ENCODE measurements around the gene COL1A1. TPM values are rescaled to one million over a fixed set of nuclear protein-coding genes. Genes with fewer than 3 reads are reported as not detected.
A peak's percentile ranks its signal among the peaks of the same experiment; 100 is the strongest.

COL1A1 gene
- polyA plus RNA-seq, 12 donors = 2,279 to 10,060 (median 4,381) TPM

DNA sequence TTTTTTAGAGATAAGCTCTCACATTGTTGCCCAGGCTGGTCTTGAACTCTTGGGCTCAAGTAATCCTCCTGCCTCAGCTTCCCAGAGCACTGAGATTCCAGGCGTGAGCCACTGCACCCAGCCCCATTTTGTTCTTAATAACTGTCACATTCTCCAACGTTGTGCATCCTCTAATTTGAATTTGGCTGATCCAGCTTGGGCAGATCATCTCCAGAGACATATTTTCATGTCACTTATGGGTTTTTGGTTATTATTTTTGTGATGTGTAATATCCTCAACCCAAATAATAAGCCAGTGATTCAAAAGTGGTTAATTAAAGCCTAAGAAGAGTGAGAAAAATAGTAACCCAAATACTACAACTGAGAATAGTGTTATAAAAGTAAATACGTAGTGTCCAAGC, 16.2 kb upstream of the COL1A1 start:
- no peak for DNase-seq

DNA sequence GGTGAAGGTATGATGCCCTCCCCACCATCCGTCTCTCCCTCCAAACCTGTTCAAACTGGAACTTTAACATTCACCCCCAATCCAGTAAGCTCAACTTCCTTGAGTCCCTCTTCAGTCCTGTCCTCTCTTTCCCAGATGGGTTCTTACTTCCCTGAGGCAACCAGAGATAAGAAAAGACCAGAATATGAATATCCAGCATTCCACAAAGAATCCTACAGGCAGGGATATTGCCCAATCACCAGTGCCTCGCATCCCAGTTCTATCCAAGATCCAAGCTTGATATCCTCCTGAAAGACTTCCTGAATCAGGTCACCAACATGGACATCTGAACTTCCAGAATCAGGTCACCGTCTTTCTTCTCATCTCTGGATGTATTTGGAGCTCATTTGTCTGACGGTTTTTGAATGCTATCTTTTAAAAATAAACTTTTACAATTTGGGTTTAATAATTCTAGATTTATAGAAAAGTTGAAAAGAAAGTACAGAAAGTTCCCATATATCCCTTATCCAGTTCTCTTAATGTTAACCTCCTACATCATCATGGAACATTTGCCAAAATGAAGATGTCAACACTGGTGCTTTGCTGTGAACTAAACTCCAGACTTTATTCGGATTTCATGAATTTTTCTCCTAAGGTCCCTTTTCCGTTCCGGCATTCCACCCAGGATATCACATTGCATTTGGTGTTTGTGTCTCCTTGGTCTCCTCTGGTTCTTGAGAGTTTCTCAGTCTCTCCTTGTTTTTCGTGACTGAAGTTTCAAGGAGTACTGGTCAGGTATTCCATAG, 13.7 kb upstream of the COL1A1 start:
- DNase-seq = no peak

DNA sequence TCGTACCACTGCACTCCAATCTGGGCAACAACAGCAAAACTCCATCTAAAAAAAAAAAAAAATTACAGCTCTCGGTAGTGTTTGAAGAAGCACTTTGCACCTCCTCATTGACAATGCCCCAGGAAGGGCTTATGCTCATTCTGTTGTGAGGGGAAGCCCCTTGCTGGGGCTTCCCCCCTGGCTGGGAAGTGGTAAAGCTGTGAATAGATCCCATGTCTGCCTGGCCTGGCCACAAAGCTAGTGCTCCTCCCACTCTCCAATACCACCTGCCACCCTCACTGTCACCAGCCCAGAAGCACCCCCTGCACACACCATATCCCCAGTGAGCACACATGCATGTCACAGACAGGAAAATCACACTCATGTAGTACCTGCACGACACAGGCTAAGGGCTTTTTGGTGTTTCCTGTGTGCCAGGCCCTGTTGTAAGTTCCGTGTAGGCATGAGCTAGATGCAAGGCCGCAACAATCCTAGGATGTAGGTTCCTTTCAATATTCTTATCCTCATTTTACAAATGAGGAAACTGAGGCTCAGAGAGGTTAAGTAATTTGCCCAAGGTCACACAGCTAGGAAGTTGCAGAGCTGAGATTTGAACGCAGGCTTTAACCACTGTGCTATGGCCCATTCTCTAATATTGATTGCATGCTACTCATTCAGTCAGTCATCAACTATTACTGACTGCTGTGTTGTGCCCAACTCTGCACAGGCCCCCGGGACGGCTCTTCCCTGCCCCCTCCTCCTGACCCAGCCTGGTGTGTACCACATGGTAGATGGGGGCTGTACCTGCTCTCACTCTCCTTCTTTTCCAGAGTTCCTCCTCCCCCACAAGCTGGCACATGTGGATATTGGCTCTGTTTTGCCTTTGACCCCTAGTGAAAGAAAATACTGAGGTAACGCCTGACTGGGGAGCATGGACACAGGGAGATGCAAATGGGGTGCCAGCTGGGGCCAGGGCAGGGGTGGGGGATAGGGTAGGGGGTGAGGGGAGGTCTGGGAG, 11.9 kb upstream of the COL1A1 start:
- no peak for DNase-seq

DNA sequence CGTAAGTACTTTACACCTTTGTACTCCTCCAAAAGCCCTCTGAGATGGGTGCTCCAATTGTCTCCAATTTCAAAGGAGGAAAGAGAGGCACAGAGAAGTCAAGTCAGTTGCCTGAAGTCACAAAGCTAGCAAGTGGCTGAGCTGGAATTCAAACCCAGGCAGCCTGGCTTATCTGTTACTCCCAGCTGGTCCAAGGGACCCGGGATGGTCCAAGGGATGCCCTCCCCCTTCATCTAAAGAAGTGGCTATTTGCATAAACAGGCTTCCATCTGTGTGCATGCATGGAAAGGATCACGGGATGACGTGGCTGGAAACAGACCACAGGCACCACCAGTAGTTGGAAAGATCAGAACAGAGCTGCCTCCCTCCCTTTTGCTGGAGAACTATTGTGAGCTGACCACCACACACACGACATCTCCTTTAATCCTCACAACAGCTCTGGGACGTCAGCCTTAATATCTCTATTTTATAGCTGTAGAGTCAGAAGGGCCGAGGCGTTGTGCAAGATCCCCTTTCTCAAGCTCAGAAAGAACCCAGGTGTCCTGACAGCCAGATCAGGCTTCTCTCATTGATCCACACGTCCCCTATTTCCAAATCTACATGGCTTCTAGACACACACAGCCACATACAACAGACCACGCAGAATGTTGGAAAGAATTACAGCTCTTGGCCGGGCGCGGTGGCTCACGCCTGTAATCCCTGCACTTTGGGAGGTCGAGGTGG, 10.9 kb upstream of the COL1A1 start:
- no peak for DNase-seq

DNA sequence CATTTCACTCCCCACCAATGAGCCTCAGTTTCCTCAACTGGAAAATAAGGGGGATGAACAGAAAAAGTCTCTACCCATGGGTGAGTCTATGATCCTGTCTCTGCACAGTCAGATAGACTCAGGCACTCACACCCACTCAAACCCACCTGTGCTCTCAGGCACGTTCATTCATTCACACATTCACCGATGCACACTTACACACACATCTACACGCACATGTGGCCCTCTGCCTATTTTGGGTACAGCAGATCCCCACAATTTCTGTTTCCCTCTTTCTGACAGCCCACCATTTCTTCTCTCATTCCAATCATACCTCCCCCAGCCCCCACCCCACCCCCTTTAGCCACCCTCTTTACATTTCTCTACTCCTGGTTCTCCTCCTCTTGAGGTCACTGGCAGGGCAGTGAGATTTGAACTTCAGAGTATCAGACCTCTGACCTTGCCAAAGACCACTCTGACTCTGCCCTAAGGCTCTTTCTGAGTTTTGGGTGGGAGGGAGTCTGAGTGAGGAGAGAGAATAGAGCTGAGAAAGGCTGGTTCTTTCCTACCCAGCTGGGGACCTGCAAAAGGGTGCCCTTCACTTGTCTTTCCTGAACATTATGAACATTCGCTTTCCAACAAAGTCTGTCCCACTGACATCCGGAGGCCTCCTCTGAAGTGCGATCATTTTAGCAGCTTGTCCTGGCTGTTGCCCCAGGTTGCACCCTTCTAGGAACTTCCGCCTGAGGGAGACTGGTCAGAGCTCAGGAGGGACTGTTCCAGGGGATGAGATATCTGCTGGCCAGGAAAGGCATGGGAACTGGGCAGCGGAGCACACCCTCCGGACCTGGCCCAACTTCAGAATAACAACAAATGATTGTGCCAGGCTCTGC, 10.1 kb upstream of the COL1A1 start:
- no peak for DNase-seq

DNA sequence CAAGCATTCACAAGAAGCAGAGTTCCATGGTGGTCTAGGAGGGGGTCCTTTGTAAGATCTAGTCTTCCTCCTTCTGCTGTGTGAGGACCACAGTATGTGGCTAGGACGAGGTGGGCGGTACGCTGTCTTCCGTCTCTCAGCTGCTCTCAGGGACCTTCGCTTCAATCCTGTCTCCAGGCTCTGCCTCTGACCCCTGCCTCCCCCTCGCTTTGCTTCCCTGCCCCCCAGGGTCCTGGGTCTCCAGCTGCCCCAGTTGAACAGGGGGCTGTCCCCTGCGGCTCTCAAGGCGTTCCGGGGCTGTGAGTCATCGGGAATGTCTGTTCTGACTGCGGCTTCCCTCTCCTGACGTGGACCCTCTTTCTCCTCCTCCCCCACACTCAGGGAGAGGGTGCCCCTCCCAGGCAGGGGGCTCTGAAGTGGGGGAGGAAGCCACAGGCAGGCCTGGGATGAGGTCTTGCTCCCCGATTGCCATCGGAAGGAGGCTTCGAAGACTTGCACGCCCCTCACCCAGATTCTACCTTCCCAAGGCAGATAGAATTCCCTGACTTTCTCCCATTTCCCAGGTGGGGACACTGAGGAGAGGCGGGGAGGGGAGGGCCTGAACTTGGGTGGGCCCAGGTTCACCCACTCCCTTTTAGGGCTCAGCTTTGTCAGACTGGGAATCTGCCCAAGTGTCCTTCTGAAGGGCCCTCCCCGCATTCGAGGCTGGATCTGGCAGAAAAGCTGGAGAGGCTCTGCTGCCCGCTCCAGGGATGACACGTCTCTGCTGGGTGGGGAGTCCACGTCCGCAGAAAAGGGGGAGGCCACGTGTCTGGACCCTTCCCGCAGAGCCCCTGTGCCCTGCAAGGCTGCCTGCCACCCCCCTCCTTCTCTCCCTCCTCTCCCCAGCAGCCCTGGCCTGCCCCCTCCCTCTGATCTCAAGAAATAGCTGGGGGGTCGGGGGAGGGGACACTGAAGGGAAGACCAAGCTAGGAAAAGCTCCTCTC, 9.1 kb upstream of the COL1A1 start:
- DNase-seq = no peak

DNA sequence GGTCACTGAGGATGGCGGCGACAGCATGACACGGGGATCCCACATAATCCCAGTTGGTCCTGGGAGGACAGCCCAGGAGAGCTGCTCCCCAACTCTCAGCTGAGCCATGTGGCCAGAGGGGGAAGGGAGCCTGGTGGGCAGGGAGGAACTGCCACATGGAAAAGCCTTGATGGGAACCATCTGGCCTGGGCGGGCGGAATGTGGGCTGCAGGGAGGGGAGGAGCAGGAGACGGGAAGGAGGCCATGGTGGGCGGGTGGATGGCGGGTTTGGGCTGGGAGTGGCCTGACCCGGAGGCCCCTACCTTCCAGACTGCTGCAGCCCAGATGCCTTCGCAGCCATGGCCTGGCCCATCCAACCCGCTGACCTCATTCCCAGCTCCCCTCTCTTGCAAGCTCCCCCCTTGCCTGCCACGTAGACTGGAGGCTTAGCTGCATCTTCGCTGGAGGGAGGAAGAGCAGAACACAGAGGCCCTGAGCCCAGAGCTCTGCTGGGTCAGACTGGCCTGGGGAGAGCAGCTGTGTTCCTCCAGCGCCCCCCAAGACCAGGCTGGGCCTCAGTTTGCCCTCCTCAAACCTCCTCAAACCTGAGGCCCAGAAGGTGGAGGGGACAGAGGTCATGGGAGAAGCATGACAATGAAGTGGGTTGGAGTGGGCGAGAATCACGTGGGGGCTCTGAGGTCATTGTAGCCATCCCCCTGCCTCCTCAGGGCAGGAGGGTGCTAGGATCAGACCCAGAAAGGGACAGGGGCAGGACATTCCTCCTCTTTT, 8.2 kb upstream of the COL1A1 start:
- DNase-seq = peak; percentile 99

DNA sequence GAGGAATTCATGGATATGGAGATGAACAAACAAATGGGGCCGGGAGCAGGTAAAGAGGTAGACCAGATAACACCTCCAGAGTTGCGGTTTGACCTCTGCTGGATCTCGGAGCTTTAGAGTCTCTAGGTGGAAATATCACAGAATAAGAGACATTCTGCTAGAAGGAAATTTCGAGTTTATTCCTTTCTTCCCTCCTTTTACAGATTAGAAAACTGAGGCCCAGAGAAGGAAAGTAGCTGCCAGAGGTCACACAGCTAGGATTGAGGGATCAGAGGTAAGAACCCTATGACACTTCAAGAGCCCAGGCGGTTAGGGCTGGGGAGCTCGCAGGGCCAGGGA, 7.7 kb upstream of the COL1A1 start:
- no peak for DNase-seq

DNA sequence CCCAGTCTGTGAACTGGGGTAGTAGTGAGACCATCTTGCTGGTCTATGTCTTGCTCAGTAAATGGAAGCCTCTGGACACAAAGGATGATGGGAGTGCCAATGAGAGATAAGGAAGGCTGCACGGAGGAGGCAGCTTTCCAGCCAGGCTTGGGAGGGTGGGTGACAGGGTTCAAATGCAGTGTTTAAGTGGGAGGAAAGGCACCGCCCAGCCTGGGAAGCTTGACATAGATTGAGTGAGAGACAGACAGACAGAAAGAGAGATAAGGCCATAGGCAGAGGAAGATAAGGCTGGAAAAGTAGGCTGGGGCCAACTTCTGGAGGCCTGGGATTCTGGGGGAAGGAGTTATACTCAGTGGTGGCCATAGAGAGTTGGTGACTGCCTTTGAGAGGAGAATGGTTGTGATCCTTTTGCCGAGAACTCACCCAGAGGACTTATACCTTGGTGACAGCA, 7.2 kb upstream of the COL1A1 start:
- DNase-seq = no peak

DNA sequence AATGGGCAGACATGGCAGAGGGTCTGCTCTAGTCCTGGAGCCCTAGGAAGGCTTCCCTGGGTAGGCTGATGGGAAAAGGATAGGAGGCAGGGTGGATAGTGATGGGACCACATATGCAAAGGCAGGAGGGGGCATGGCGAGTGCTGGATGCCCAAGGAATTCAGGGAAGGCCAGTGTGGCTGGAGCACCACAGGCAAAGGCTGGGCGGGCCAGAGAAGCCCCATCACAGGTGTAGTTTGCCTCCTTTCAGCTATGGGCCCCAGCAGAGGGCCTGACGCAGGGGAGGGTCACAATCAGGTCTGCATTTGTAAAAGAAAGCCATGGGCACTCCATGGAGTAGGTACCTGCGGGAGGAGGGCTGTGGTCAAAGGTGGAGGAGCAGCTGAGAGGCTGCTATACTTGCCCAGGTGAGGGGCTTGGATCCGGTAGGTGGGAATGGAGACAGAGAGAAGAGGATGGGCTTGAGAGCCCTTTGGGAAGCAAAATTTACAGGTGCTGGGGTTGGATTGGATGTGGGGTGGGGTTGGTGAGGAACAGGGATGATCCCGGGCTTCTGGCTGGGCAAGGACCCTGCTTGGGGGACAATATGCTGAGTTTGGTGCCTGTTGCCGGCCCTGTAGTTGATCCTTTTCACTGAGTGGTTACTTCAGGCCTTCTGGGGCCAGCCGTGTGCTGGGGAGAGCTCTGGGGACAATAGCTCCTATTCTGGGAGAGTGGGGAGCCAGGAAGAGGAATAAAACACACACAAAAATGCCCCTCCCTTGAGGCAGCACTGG, 6.5 kb upstream of the COL1A1 start:
- DNase-seq = no peak

DNA sequence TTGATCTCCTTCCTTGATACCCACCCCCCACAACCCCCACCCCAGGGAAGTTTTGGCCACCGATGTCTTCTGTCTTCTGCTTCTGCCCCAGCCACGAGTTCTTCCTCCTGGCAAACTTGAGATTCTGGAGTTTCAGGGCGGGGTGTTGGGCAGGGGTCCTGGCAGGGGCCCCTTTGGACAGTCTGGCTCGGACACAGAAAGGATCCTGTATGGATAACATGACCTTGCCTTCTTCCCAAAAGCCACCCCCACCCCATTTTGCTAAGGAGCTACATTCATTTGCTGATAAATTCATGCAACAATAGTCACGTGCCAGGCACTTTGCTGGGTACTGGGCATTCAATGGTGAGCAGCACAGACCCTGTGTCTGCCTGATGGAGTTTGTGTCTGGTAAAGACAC, 5.9 kb upstream of the COL1A1 start:
- no peak for DNase-seq

DNA sequence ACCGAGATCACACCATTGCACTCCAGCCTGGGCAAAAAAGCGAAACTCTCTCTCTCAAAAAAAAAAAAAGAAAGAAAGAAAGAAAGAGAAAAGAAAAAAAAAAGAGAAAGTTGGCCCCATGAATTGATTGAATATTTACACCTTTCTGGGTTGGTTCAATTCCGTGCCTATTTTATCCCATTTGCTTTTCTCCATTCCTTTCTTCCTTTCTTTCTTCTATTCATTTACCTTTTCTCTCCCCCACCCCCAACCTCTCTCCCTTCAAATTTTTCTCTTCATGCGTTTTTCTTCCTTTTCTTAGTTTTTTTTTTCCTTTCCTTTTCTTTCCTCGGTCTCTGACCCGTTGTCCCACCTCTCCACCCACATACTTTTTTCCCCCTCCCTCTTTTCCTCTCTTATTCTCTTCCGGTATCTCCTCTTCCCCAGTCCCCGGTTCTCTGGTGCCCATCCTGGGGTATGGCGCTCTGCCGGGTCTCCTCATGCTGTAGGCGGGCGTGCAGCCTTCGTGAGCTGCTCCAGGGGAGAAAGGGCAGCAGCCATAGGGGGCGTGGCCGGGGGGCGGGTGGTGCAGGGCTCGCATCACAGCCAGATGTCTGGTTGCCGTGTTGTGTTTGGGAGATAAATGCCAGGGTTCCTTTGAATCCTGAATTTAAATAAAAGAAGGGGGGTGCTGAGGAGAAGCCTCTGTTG, 5.3 kb upstream of the COL1A1 start:
- no peak for DNase-seq

DNA sequence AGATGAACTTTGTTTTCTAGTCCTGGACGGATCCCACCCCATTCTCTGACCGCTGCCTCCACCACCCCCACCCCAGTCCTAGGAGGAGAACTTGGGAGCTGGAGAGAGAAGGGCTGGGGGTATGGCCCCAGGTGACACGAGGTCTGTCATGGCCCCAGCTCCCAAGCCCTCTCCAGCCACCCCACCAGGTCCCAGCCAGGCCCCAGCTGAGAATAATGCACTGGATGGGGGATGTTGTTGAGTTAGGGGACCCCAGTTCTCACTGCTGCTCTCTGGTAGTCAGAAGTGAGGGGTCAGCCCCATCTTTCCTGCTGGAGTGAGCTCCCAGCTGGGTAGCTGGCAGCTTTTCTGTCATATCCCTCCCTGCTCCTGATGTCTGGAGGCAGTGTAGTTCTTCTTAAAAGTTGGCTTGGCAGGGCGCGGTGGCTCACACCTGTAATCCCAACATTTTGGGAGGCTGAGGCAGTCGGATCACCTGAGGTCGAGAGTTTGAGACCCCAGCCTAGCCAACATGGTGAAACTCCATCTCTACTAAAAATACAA, 4.6 kb upstream of the COL1A1 start:
- no peak for DNase-seq

DNA sequence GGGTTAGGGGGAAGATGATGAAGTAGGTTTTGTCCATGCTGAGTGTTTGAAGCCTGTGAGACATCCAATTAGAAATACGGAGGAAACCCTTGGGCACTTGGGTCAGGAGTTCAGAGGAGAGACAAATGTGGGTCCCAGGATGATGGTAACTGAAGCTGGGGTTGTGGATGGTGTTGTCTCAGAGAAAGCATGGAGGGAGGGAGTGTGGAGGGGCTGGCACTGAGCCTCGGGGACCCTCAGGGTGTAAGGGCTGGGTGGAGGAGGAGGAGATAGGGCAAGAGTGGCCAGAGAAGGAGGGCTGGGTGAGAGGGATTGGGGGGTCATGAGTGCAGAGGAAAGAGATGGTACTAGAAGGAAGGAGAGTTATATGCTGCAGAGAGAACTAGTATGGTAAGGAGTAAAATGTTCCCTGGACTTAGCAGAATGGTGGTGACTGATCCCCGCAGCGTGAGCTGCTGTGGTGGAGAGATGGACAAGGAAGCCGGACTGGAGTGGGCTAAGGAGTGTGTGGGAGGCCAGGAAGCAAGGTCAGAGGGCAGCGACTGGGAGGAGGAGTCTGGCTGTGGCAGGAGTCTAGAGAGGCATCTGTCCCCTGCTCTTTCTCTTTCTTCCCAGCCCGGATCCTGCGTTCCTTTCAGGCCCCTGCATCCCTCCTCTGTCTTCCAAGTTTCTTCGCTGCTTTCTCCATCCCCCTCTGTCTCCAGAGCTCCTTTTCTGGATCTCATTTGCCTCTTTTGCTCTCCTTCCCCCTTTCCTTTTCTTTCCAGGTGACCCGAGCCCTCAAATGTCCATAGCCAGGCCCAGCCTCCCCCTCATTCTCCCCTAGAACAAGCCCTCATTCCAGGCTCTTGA, 3.9 kb upstream of the COL1A1 start:
- DNase-seq = no peak

DNA sequence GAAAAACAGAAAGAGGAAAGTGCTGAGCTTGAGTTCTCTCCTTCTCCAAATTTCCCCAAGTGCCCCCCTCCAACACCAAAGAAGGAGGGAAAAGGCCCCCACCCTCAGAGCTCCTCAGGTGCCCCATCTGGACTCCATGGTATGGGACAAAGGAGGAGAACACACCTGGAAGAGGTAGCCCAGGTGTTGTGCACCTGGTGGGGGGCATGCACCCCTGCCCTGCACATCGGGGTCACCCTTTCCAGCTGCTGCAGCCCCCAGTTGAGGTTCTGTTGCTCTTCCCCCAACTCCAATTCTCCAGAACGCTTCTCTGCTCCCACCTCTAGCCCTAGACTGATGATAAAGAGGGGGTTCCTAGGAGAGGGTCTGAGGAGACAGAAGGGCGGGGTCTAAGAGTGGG, 3.0 kb upstream of the COL1A1 start:
- no peak for DNase-seq

DNA sequence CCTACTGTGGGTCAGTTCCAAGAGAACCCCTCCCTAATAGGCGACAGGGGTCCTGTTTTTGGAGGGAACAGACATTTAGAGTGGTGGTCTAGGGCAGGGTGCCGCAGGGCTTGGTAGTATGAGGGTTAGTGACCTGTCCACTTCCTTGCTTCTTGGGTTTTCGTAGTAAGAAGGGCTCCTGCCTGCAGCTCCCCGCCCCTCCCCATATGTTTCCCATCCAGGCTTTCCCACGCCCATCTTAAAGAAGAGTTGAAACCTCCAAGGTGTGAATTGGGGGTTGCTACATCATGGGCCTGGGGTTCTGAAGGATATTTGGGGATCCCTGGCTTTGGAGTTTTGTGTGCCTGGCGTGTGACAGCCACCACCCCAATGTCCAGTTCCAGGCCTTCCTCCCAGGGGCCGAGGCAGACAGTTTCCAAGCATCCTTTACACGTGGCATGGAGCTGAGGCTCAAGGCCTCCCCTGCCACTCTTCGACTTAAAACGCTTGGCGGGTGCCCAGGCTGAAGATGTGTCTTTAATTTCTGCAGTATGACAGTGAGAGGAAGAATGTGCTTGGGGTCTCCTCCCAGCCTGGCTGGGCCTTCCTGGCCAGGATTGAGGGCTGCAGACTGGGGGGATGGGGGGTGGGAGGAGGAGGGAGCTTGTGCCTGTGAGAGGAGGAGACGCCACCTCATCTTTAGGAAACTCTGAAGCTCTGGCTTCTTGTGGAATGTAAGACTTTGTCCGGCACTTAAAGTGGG, 2.3 kb upstream of the COL1A1 start:
- DNase-seq = peak; percentile 96

All from muscle of arm (tissue), 12 donors.